Endothelial cell of umbilical vein (primary cell): ENCODE results near the gene ERO1B. TPM values are rescaled to one million over a fixed set of nuclear protein-coding genes. Genes with fewer than 3 reads are reported as not detected.

Experiments
- BruUV-seq: library from RNA; stranded (reverse); fragments of 400-500 nt; replicated peaks from 2 replicates; lab custom pipeline; 2021; lab: Mats Ljungman, UMichigan
- CTCF ChIA-PET: fragments of 300-600, 350-600 bp; sonication (Branson Sonifier 250); formaldehyde crosslinking; loops from one replicate; lab custom pipeline; 2021; ENCODE audit warnings: antibody characterized with exemption, inconsistent platforms; lab: Charles Lee
- POLR2A ChIA-PET: fragments of 300-600, 350-600 bp; sonication (Branson Sonifier 250); formaldehyde crosslinking; loops from one replicate; lab custom pipeline; 2021; ENCODE audit warnings: antibody characterized with exemption, inconsistent platforms; lab: Charles Lee
- DNase-seq: peaks from one replicate; pipeline ENCODE4 v3.0.0-alpha.2; 2011; ENCODE audit warnings: low read depth, low spot score
- FAIRE-seq: peaks from 2 replicates; lab custom pipeline; 2011; peaks lifted over from hg19 to GRCh38; lab: Jason Lieb, UNC
- H2AFZ ChIP-seq: 2 replicates; pipeline ENCODE4 v1.6.0; 2012; ENCODE audit warnings: low read depth, low read length, control low read depth, inconsistent platforms
- H3K27ac ChIP-seq: 2 replicates; pipeline ENCODE4 v1.5.1; 2011; ENCODE audit warnings: low read depth, mild to moderate bottlenecking, control low read depth, low read length, moderate library complexity; ENCODE audit not compliant: insufficient read depth
- H3K27me3 ChIP-seq, 2 experiments: 2 replicates each; pipeline versions ENCODE4 v1.6.0 to v1.6.1; 2011; ENCODE audit warnings: low read length in 2 of 2, mixed read lengths in 1 of 2; ENCODE audit not compliant: control insufficient read depth in 2 of 2, insufficient read depth in 2 of 2
- H3K36me3 ChIP-seq, 2 experiments: 2 replicates in 1 of 2; 3 replicates in 1 of 2; pipeline ENCODE4 v1.5.1; 2011; ENCODE audit warnings: low read length in 2 of 2, mild to moderate bottlenecking in 1 of 2, moderate library complexity in 1 of 2; ENCODE audit not compliant: control insufficient read depth in 2 of 2, insufficient read depth in 2 of 2; ENCODE audit errors: extremely low read depth in 1 of 2
- H3K4me1 ChIP-seq: 3 replicates; pipeline ENCODE4 v1.5.1; 2011; ENCODE audit warnings: mild to moderate bottlenecking, low read length; ENCODE audit not compliant: control insufficient read depth, insufficient read depth; ENCODE audit errors: extremely low read depth
- H3K4me2 ChIP-seq: 2 replicates; pipeline ENCODE4 v1.6.1; 2011; ENCODE audit warnings: low read length, control low read depth, mixed read lengths; ENCODE audit not compliant: insufficient read depth
- H3K4me3 ChIP-seq, 3 experiments: fragments of 200-600 bp in 1 of 3; sonication (generic), shearing (Covaris generic) in 1 of 3; replicated peaks in 1 of 3; 2 replicates each; pipeline ENCODE4 v1.5.1; 2011 to 2016; ENCODE audit warnings: control low read depth in 3 of 3, low read length in 3 of 3, mild to moderate bottlenecking in 2 of 3, inconsistent platforms in 1 of 3, low read depth in 1 of 3, moderate library complexity in 1 of 3; ENCODE audit not compliant: insufficient read depth in 1 of 3
- H3K79me2 ChIP-seq: 2 replicates; pipeline ENCODE4 v1.6.0; 2012; ENCODE audit warnings: low read length, inconsistent platforms; ENCODE audit not compliant: control insufficient read depth, insufficient read depth
- H3K9ac ChIP-seq: replicated peaks from 2 replicates; pipeline ENCODE3; 2011; ENCODE audit warnings: low read length, control low read depth; ENCODE audit not compliant: insufficient read depth; ENCODE audit errors: extremely low read depth
- H3K9me1 ChIP-seq: replicated peaks from 3 replicates; pipeline ENCODE4 v1.6.0; 2011; ENCODE audit warnings: mild to moderate bottlenecking, low read length; ENCODE audit not compliant: control insufficient read depth, insufficient read depth; ENCODE audit errors: extremely low read depth
- H3K9me3 ChIP-seq: replicated peaks from 2 replicates; pipeline ENCODE4 v1.5.1; 2012; ENCODE audit warnings: low read length, inconsistent platforms; ENCODE audit not compliant: control insufficient read depth, insufficient read depth
- H4K20me1 ChIP-seq: replicated peaks from 2 replicates; pipeline ENCODE3; 2011; ENCODE audit warnings: mild to moderate bottlenecking, low read length; ENCODE audit not compliant: control insufficient read depth, insufficient read depth; ENCODE audit errors: extremely low read depth
- EZH2 ChIP-seq: IDR thresholded peaks from 2 replicates; pipeline ENCODE4 v1.6.1; 2012; ENCODE audit warnings: borderline replicate concordance, low read depth, mild to moderate bottlenecking, moderate library complexity, low read length, inconsistent platforms; ENCODE audit not compliant: severe bottlenecking
- FOS ChIP-seq: IDR thresholded peaks from 2 replicates; pipeline ENCODE4 v1.6.1; 2011; ENCODE audit warnings: mild to moderate bottlenecking, low read length, moderate library complexity, borderline replicate concordance; ENCODE audit not compliant: insufficient read depth
- GATA2 ChIP-seq: IDR thresholded peaks from 2 replicates; pipeline ENCODE4 v1.7.0; 2011; ENCODE audit warnings: low read depth, mild to moderate bottlenecking, moderate library complexity, mixed read lengths, low read length; ENCODE audit not compliant: insufficient read length, insufficient read depth
- JUN ChIP-seq: IDR thresholded peaks from 2 replicates; pipeline ENCODE4 v1.6.1; 2011; ENCODE audit warnings: borderline replicate concordance, low read depth; ENCODE audit not compliant: insufficient read length, insufficient read depth
- MYC ChIP-seq: IDR thresholded peaks from one replicate; pipeline ENCODE4 v1.6.1; 2011; ENCODE audit warnings: mild to moderate bottlenecking, low read depth, low read length
- POLR2A ChIP-seq: IDR thresholded peaks from 2 replicates; pipeline ENCODE4 v1.6.1; 2012; ENCODE audit warnings: low read depth, mild to moderate bottlenecking, control low read depth, low read length
- POLR2AphosphoS5 ChIP-seq: IDR thresholded peaks from 2 replicates; pipeline ENCODE4 v1.6.1; 2012; ENCODE audit warnings: low read depth, mild to moderate bottlenecking, control low read depth, low read length, moderate library complexity; ENCODE audit not compliant: insufficient read depth
- dilution Hi-C: fragments of 300-500 bp; cut with MboI; formaldehyde crosslinking; loops from one replicate; pipeline ENCODE4 v1.15.0; 2019; ENCODE audit warnings: low sequenced_read_pairs; ENCODE audit not compliant: extremely low pct_ligation_motif_present
- intact Hi-C: fragments of 100-400 bp; cut with micrococcal nuclease; formaldehyde crosslinking; loops from one replicate; pipeline ENCODE4 v1.10.0; 2022
- polyA plus RNA-seq, 4 experiments: library from polyadenylated mRNA; depleted of rRNA in 3 of 4; stranded (reverse) in 3 of 4; unstranded in 1 of 4; fragments of >200 nt; gene quantifications; 2 replicates each; pipeline versions ENCODE4 v1.2.1 to v1.2.3, GENCODE V29; 2011 to 2012; ENCODE audit warnings: missing spikeins in 1 of 4
- total RNA-seq: library from RNA; stranded (reverse); gene quantifications from 2 replicates; pipeline ENCODE4 v1.2.3, GENCODE V29; 2021
- TF ChIP-seq, protein P1 (sequence below), 2 donors: IDR thresholded peaks; 1 replicate in 1 of 2; 2 replicates in 1 of 2; pipeline ENCODE4 v1.5.1; 2011; ENCODE audit warnings: low read length in 2 of 2, mild to moderate bottlenecking in 2 of 2, moderate library complexity in 2 of 2, control low read depth in 1 of 2, inconsistent platforms in 1 of 2, low read depth in 1 of 2; ENCODE audit not compliant: insufficient read depth in 1 of 2; ENCODE audit errors: extremely low read depth in 1 of 2
- TF ChIP-seq, protein P2 (sequence below): IDR thresholded peaks from 2 replicates; pipeline ENCODE4 v1.6.1; 2011; ENCODE audit not compliant: insufficient read depth, insufficient read length

ERO1B gene
- total and polyA plus RNA-seq, 2 donors (not counting 3 experiments of a cell fraction or from before 2014, with no cell fraction given): 1.9 to 3.6 TPM

DNA sequence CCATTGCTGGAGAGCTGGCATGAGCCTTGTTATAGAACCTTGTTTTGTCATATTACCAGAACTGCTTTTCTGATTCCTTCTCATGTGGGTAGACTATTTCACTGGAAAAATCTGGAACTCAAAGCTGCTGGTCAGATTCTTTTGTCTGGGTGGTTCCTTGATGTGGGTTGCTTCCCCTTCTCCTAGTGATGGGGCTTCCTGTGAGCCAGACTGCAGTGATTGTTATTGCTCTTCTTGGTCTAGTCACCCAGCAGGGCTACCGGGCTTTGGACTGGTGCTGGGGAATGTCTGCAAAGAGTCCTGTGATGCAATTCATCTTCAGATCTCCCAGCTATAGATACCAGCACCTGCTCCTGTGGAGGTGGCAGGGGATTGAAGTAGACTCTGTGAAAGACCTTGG lies 80.0 kb downstream of the ERO1B start:
- Histone ChIP-seq H3K4me1 (no peaks in the 10 kb centered on the region), H3K4me3 (no peak overlapping the region), H3K36me3 (no peaks in the 10 kb centered on the region), H3K27ac (no peak overlapping the region), H3K9me1 (no peaks in the 10 kb centered on the region), H3K9ac (no peak overlapping the region), H3K27me3 (no peaks in the 10 kb centered on the region), H2AFZ (no peak overlapping the region), H4K20me1 (no peaks in the 10 kb centered on the region), H3K79me2 (no peaks in the 10 kb centered on the region), H3K4me2 (no peak overlapping the region), H3K9me3 (no peaks in the 10 kb centered on the region)
- no peak for DNase-seq
- TF ChIP-seq, protein P1, sequence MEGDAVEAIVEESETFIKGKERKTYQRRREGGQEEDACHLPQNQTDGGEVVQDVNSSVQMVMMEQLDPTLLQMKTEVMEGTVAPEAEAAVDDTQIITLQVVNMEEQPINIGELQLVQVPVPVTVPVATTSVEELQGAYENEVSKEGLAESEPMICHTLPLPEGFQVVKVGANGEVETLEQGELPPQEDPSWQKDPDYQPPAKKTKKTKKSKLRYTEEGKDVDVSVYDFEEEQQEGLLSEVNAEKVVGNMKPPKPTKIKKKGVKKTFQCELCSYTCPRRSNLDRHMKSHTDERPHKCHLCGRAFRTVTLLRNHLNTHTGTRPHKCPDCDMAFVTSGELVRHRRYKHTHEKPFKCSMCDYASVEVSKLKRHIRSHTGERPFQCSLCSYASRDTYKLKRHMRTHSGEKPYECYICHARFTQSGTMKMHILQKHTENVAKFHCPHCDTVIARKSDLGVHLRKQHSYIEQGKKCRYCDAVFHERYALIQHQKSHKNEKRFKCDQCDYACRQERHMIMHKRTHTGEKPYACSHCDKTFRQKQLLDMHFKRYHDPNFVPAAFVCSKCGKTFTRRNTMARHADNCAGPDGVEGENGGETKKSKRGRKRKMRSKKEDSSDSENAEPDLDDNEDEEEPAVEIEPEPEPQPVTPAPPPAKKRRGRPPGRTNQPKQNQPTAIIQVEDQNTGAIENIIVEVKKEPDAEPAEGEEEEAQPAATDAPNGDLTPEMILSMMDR (IDR thresholded peaks at IDR 0.05; ENCODE audit: extremely low read depth in 1 of 2, insufficient read depth in 1 of 2, low read depth in 1 of 2, low read length in 2 of 2): no peak
- TF ChIP-seq, protein P2, sequence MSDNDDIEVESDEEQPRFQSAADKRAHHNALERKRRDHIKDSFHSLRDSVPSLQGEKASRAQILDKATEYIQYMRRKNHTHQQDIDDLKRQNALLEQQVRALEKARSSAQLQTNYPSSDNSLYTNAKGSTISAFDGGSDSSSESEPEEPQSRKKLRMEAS: no peak
- TF ChIP-seq POLR2A (no peak), GATA2 (no peak), FOS (no peak), MYC (no peak), JUN (no peak), POLR2AphosphoS5 (no peak), EZH2 (no peak)
- dilution Hi-C loops: no loop called here
- ChIA-PET POLR2A (no interaction called here), CTCF (interaction anchor here (1.2 kb wide), 1 partner anchor 51 kb away, joined by 3 read pairs; no protein-coding TSS in a partner anchor)
- no peak for FAIRE-seq
- intact Hi-C loops: no loop called here
- no TSS peak for BruUV-seq
